Inflammatory macrophage treated with lipopolysaccharide for 4 hours (primary cell): ENCODE results near the gene SDF4.

Source experiments
- DNase-seq: peaks from one replicate; pipeline ENCODE4 v3.0.0-alpha.2; 2020

The SDF4 gene

DNA sequence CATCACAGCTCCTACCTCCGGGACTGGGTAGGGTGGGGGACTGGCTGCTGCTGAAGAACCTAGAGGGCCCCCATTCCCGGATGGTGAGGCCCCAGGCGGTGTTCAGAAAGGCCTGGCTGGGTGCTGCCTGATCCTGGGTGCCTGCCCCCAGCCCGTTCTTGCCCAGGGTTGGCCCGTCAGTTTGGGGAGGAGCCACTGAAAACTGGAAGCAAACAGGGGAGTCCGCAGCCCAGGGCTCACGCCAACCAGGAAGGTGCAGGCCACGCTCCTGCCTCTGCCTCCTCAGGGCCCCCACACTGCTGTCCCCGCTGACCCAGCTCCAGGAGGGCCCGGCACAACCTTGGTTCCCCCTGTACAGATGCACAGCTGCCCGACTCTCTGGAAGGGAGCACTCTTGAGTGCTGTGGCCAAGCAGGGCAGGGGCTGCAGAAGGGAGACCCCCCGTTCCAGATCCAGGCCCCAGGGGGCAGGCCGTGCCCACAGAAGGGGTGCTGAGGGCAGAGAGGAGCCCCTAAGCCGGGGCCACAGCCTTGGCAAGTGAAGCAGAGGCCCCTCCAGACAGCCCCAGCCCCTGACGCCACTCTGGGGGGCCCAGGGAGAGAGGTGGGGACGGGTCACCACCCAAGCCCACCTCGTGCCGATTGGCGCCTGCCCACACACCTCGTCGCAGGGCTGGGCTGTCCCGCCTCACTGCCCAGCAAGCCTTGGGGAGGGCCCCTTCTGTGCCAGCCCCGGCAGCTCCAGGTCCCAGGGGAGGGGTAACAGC is 9.2 kb upstream of the SDF4 start:
- DNase-seq: no peak

DNA sequence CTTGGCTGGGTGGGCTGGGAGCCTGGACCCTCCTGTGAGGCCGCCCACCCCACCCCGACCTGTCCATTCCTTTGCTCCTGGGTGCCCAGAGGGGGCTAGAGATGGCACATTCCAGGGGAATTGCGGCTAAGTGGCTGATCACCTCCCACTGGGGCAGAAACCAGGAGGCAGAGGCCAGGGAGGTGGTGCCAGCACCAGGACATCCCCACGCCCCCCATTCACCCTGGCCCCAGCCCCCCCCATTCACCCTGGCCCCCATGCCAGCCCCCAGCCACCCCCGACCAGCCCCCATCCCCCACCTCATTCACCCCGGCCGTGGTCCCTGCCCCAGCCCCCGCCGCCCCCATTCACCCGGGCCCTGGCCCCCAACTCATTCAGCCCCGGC is 8.5 kb upstream of the SDF4 start:
- DNase-seq: no peak

DNA sequence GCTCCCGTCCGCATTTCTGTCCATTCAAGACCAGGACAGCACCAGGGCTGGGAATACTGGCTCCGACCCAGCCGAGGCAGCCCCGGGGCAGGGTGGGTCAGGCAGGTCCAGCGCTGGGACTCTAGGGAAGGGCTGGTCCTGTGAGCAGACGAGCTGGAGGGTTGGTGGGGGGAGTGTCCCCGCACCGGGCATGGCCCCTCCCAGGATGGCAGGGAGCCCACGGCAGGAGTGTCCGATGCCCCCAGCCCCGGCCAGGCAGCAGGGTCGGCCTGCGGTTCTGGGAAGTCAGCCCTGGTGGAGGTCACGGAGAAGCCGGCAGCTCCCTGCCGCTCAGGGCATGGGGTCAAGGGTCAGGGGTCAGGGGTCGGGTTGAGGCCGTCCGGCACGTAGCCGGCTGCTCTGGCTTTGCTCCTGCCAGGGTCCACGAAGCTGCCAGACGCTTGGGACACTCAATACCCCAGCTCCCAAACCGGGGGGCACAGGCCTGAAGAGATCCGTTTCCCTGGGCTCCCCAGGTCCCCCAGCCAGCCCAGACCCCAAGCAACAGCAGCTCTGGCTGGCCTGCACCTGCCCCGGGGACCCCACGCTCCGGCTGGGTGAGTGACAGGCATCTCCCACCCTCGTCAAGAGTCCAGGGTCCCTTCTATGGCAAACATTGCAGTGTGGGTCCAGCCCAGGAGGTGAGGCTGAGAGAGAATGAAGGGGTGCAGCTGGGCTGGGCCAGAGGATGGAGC is 8.0 kb upstream of the SDF4 start:
- DNase-seq: no peak

DNA sequence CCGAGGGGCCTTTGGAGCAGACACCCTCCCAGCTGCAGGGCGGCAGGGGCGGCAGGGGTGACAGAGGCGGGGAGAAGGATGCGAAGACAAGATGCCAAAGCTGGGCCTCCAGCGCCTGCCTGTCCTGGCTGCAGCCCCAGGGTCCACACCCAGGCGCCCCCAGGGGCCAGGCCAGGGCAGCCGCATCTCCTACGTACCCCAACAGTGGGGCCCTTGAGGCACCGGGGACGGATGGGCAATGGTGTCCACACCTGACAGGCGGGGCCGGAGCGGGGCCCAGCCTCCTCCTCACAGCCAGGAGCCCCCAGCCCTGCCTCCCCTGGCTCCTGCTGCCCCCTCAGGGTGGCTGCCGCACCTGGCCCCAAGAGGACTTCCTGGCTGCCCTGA is 7.4 kb upstream of the SDF4 start:
- no peak for DNase-seq

DNA sequence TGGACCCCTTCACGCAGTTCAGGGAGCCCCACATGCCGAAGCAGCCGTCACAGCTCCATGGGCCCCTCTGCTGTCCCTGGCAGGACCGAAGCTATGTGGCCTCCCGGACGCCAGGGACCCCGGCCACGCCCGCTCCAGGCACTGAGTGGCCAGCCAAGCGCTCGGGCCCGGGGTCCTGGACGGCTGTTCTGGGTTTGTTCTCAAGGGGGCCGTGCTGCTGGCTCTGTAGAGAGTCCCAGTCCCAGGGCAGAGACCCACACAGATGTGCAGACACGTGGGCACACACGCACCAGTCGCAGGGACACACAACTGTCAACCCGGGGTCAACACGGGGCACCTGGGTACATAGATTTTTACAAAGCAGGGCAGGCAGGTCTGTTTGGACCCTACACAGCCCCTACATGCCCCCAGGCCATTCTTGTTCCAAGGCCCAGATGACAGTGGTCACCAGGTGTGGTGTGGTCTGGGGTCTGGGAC is 6.9 kb upstream of the SDF4 start:
- no peak for DNase-seq

DNA sequence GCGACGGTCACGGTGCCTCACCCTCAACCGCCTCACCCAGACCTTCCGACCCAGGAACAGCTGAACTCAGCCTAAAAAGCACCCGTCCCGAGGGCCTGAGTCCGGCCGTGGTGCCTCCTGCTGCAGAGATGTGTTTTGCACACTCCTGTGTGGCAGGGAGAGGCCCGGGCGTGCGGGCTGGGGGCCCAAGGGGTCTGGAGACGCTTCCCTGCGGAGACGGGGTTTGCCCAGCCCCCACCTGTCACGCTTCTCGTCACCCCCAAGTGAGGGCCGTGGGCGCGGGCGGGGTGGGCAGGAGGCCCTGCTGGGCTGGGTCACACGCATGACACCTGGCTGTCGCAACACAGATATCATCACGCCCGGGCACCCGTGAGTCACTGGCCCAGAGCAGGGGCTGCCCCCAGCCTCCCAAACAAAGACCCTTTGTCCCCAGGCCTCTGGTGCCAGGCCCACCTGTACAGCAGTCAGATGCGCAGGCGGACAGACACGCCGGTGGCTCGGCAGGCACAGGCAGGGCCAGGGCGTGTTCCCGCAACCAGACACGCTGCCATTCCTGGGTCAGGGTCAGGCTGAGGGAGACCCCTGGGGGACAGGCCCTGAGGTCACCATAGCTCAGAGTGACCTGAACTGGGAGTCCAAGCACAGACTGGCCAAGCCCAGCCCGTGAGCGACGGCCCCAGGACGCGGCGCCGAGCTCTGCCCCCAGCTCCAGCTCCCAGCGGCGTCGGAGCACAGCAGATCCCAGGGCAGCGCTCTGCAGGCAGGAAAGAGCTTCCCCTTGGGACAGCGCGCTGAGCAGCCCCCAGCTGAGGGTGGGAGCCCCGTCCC is 6.3 kb upstream of the SDF4 start:
- DNase-seq: no peak

DNA sequence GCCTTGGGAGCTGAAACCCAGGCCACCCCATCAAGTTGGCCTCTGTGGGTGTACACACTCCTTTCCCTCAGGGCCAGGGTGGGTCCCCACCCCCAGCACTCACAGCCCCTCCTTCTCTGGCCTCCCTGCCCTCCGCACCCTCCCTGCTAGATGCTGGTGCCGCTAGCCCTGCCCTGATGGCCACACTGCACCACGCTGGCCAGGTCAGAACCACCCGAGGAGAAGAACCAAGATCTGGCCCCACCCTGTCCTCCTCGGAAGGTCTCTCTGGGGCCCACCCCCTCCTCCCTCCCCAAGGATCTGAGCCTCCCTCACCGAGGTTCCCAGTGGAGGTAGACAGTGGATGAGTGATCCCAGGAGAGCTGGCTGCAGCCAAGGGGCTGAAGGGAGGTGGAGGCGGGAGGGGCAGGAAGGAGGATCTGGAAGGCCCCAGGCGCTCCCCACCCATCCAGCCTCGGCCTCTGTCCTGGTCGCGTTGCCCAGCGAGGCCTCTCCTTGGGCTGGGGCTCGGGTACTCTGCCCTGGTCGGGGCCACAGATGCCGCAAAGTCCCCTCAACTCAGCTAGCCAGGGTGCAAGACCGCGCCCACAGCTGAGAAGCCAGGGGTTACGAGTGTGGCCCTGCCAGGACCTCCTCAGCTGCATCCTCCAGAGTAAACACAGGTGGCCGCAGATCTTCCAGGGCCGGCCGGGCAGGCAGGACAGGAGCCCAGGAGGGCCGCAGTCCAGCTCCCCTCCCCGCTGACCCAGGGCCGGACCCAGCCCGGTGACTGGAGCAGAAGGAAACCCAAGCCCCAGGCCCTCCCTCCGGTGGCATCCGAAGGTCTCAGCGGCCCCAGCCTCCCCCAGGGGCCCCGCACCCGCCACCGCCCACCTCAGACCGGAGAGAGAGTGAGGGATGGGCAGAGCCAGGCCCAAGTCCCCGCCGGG is 5.4 kb upstream of the SDF4 start:
- DNase-seq: no peak

DNA sequence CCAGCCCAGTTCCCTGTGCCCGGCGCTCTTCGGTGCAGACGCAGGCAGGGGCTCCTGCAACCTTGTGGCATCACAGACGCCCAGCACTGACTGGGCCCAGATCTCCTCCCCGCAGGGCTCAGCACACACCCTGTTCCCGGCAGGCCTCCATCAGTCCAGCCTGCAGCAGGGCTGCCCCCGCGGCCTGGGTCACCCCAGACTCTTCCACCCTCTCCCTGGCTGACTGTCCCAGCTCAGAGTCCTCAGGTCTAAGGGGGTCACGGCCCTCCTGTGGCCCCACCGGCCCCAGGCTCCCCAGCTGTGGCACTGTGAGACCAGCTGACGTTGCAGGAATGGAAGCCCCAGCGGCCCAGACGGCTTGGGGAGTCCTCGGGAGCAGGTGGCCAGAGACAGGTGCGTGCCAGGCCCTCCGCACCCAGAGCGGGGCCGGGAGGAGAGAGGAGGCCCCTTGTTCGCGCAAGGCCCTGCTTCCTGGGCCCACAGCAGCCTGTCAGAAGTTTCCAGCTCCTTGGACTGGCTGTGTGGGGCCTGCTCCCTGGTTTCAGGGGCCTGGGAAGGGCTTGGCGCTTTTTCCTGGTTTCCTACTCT is 4.5 kb upstream of the SDF4 start:
- no peak for DNase-seq

DNA sequence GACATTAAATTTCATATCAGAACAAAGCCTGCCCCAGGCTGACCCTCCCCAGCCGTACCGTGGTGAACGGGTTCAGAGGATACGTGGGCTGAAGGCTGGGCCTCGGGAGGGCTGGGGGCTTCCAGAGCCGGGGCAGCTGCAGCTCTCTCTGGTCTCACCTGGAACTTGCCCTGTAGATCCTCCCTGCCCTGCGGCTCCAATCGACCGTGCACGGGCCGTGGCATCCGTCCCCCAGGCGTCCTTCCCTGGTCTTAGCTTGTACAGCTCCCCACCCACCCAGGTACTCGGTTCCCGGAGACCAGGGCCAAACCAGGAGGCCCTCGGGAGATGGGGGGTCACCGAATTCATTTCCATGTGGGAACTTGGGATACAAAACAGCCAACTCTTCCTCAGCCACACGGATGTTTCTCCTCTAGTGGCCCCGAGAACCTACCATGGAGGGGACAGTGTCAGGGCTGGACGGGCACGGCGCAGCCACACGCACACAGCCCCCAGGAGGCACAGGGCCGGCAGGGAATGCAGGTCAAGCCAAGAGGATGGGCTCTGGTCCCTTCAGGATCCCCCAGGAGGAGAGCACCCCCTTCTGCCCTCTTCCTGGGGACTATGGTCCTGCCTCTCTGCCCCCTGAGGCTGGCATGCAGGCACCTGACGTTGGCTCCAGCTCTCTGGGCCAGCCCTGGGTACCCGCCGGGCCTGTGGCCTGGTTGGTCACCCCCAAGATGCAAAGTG is 3.4 kb upstream of the SDF4 start:
- DNase-seq: no peak

DNA sequence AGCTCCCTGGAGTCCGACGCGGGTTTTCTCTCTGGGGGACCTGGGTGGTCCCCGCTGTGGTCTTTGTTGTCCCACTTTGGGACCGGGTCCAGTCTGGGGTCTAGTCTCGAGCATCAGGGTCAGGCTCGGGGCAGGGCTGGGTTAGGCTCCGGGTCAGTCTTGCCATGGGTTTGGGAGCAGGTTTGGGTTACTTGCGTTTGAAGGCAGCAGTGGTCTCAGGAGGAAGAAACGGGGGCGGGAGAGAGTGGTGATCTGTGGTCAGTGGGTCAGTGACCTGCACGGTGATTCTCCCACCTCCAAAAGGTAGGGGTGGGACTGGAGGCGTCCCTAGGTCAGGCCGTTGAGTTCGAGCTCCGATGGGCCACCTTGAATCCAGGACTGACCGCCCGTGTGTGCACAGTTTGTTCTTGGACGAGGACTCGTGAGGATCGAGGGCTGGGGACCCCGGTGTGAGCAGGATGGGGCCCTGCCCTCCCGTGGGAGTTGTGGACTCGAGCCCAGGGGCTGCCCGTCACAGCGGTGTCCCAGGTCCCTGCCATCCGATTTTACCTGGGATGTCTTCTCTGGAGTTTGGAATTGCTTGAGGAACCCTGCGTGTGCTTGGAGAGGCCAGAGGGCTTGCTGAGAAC is 2.5 kb upstream of the SDF4 start:
- no peak for DNase-seq

DNA sequence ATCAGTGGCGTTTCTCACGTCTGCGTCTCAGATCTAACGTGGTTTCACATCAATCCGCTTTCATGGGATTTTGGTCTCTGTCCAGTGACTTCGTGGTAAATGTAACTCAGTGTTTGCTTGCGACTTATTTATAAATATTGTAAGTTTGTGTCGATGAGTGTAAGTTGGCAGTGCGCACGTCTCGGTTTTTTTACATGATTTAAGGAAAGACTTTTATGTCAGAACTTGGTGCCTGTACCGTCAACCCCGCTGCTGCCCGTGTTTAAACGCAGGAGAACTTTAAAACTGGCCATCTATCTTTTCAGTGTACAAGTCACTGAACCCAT is 1.7 kb upstream of the SDF4 start:
- DNase-seq: no peak

DNA sequence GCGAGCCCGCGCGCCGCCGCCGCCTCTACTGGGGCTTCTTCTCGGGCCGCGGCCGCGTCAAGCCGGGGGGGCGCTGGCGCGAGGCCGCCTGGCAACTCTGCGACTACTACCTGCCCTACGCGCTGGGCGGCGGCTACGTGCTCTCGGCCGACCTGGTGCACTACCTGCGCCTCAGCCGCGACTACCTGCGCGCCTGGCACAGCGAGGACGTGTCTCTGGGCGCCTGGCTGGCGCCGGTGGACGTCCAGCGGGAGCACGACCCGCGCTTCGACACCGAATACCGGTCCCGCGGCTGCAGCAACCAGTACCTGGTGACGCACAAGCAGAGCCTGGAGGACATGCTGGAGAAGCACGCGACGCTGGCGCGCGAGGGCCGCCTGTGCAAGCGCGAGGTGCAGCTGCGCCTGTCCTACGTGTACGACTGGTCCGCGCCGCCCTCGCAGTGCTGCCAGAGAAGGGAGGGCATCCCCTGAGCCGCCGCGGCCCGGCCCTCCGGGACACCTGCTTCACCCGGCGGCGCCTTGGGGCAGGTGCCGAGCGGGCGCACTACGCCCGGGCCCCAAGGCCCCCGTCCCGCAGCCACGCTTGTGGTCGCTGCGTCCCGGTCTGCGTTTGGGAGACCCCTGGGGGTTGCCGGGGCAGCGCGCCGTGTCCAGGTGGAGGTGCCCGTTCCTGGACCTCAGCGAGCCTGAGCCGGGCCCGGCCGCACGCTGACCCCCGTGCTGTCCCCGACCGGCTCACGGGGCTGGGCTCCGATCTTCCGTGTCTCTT is 1.2 kb upstream of the SDF4 start:
- DNase-seq: no peak

DNA sequence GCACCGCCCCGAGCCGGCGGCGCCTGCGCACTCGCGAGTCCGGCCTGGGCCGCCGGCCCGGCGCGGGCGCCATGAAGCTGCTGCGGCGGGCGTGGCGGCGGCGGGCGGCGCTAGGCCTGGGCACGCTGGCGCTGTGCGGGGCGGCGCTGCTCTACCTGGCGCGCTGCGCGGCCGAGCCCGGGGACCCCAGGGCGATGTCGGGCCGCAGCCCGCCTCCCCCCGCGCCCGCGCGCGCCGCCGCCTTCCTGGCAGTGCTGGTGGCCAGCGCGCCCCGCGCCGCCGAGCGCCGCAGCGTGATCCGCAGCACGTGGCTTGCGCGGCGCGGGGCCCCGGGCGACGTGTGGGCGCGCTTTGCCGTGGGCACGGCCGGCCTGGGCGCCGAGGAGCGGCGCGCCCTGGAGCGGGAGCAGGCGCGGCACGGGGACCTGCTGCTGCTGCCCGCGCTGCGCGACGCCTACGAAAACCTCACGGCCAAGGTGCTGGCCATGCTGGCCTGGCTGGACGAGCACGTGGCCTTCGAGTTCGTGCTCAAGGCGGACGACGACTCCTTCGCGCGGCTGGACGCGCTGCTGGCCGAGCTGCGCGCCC is 501 bp upstream of the SDF4 start, which contains the start of gene B3GALT6:
Gene B3GALT6 (plus strand): TSS at position 30 of the 588 bp plus-strand sequence. CDS start 42 bp downstream, at position 72.
- DNase-seq: no peak

DNA sequence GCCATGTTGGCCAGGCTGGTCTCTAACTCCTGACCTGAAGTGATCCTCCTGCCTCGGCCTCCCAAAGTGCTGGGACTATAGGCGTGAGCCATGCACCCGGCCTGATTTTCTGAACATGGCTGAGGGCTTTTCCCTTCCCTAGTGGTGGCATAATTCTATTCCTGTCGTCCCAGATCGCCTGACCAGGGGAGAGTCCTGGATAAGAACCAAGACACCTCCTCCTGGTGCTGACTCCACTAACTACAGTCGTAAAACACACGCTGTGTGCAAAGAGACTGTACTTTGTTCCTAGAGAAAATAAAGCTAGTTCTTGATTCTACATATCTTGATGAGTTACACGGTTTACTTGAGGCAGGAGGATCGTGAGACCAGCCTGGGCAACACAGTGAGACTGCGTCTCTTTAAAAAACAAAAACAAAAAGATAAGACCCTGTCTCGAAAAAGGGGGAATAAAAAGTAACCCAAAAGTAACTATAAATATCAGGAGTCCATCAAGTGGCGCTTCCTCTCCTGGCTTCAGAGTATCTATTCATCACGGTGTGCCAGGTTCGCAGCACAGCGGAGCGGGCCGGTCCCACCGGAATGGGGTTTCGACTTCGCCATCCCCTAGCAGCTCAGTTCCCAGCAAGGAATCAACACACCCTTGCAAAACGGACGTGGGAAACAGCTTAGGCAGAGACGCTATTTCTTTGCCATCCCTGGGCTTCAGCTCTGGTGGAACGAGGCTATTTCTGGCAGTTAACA is 973 bp downstream of the SDF4 start:
- peak; percentile 43 for DNase-seq

DNA sequence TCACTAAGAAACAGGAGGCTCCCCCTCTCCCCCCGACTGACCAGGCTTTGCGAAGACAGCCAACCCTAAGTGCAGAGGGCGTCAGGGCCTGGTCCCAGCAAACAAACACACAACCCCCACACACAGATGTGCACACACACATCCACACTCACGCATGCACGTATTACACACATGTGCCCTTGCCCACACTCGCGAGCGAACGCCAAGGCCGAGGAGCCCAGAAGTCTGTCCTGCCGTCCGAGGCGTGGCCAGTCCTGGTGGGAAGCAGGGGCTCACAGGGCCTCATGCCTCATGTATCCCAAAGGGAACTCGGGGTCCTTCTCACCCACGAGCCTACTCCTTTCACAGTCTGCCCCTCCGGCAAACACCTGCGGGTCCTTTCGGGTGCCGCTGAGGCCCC is 2.0 kb downstream of the SDF4 start:
- DNase-seq: no peak

DNA sequence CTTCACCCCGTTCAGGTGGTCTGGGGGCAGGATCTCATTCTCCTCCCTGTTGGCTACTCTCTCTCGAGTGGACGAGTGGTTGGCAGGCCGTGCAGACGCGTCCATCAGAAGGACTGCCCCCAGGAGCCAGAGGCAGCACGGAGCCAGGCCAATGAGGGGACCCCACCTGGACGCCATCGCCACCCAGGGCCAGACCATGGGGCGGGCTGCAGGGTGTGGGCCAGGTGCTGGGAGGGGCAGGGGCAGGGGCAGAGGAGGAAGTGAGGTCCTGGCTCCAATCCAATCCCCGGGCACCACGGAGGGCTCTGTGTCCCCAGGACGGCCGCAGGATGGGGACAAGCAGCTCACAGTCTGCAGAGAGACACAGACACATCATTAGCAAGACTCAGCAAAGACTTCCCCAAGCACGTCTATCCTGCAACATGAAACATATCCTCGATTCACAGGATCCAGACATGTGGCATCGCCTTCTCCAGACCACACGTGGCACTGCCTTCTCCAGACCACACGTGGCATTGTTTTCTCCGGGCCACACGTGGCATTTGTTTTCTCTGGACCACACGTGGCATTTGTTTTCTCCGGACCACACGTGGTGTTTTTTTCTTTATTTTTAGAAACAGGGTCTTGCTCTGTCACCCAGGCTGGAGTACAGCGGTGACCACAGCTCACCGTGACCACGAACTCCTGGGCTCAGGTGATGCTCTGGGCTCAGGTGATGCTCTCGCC is 3.0 kb downstream of the SDF4 start:
- DNase-seq: no peak

DNA sequence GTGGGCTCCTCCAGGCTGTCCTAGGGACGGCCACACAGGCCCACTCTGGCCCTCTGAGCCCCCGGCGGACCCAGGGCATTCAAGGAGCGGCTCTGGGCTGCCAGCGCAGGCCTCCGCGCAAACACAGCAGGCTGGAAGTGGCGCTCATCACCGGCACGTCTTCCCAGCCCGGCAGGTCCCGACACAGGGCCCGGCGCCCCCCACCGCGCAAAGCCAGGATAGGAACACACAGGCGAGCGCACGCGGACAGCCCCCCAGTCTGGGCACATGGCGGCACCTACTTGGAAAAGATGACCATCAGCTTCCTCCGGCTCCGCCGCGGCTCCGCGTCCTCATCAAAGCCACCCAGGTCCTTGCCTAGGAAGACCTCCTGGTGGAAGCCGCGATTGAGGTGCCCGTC is 3.6 kb downstream of the SDF4 start:
- DNase-seq: no peak

DNA sequence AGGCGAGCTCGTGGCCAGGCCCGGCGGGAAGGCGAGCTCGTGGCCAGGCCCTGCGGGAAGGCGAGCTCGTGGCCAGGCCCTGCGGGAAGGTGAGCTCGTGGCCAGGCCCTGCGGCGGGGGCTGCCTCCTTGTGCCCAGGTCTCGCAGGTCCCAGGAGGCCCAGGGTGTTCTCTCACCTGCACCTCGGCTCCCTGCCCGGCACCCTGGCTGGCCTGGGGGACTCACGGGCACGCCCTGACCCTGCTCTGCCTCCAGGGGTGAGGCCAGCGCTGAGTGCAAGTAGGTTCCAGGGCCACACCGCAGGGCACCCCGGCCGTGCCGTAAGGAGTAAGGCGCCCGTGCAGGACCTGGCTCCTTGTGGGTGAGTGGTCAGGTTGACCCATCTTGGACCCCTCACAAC is 4.4 kb downstream of the SDF4 start:
- DNase-seq: no peak
